NCI-H524 treated with DMSO at 0.1 percent for 48 hours (cell line): ENCODE measurements around the gene COL27A1.

Experiments used
- DNase-seq: peaks from one replicate; lab custom pipeline; 2025; lab: John Stamatoyannopoulos, UW

COL27A1 gene

GRCh38 chr9:114168281-114169028, 13.1 kb downstream of the COL27A1 start:
- no peak for DNase-seq

- DNase-seq: no peak
These were observed 14.0 kb downstream of the COL27A1 start for GRCh38 chr9:114169029-114169951.

GRCh38 chr9:114169952-114170770, 14.8 kb downstream of the COL27A1 start:
- DNase-seq: no peak

- no peak for DNase-seq
These were observed 15.6 kb downstream of the COL27A1 start for GRCh38 chr9:114170771-114171461.

GRCh38 chr9:114171500-114171899, 16.2 kb downstream of the COL27A1 start:
- no peak for DNase-seq

GRCh38 chr9:114172981-114173833, 17.9 kb downstream of the COL27A1 start:
- DNase-seq: no peak

- DNase-seq: no peak
These were observed 19.2 kb downstream of the COL27A1 start for GRCh38 chr9:114174557-114174875.

- DNase-seq: no peak
These were observed 19.8 kb downstream of the COL27A1 start for GRCh38 chr9:114174876-114175771.

- no peak for DNase-seq
These were observed 21.4 kb downstream of the COL27A1 start for GRCh38 chr9:114176624-114177291.

GRCh38 chr9:114177423-114178064, 22.2 kb downstream of the COL27A1 start:
- no peak for DNase-seq

GRCh38 chr9:114178076-114178475, 22.7 kb downstream of the COL27A1 start:
- DNase-seq: no peak

- DNase-seq: no peak
These were observed 23.6 kb downstream of the COL27A1 start for GRCh38 chr9:114178756-114179450.

GRCh38 chr9:114179516-114179915, 24.2 kb downstream of the COL27A1 start:
- DNase-seq: no peak

- no peak for DNase-seq
These were observed 25.6 kb downstream of the COL27A1 start for GRCh38 chr9:114180696-114181606.

- DNase-seq: no peak
These were observed 26.5 kb downstream of the COL27A1 start for GRCh38 chr9:114181607-114182409.

- no peak for DNase-seq
These were observed 27.7 kb downstream of the COL27A1 start for GRCh38 chr9:114183006-114183405.
